IMR-90 (cell line): ENCODE data around the gene ZFP42. TPM values are rescaled to one million over a fixed set of nuclear protein-coding genes. Genes with fewer than 3 reads are reported as not detected.

ENCODE experiments used
- ATAC-seq: fragments of 200-7000 bp; cut with Tn5 transposase; 2 replicates; pipeline ENCODE4 v1.9.1; 2020; ENCODE audit warnings: low read depth, mild to moderate bottlenecking, moderate library complexity
- Bru-seq: library from RNA; stranded (reverse); fragments of 400-500 nt; gene quantifications from one replicate; lab custom pipeline; 2021; lab: Mats Ljungman, UMichigan
- BruChase-seq, 2 experiments: library from RNA; stranded (reverse); fragments of 400-500 nt; gene quantifications; one replicate each; lab custom pipeline; 2021; lab: Mats Ljungman, UMichigan
- BruUV-seq: library from RNA; stranded (reverse); fragments of 400-500 nt; replicated peaks from 2 replicates; lab custom pipeline; 2021; lab: Mats Ljungman, UMichigan
- CTCF ChIA-PET: fragments of 300-600 bp; formaldehyde crosslinking; extraction: SDS; loops from one replicate; lab custom pipeline; 2021; ENCODE audit warnings: antibody characterized with exemption; lab: Yijun Ruan, JAX
- POLR2A ChIA-PET: fragments of 300-600 bp; sonication (Branson Sonifier 250); formaldehyde crosslinking; loops from one replicate; lab custom pipeline; 2022; ENCODE audit warnings: antibody characterized with exemption; ENCODE audit not compliant: unreplicated experiment; lab: Charles Lee
- DNase-seq: peaks from one replicate; pipeline ENCODE4 v3.0.0; 2013
- H2AFZ ChIP-seq: replicated peaks from 2 replicates; pipeline ENCODE3; 2013; ENCODE audit warnings: low read length, mild to moderate bottlenecking; ENCODE audit not compliant: poor library complexity
- H2AK5ac ChIP-seq: 2 replicates; pipeline ENCODE4 v1.6.1; 2013; ENCODE audit warnings: low read depth, low read length, inconsistent platforms
- H2AK9ac ChIP-seq: replicated peaks from 2 replicates; pipeline ENCODE3; 2013; ENCODE audit warnings: mild to moderate bottlenecking, low read depth, low read length, moderate library complexity; ENCODE audit not compliant: poor library complexity
- H2BK120ac ChIP-seq: 2 replicates; pipeline ENCODE4 v1.6.1; 2013; ENCODE audit warnings: low read depth, low read length, inconsistent platforms
- H2BK15ac ChIP-seq: 3 replicates; pipeline ENCODE4 v1.6.1; 2013; ENCODE audit warnings: low read depth, low read length, inconsistent platforms
- H2BK20ac ChIP-seq: 2 replicates; pipeline ENCODE4 v1.6.1; 2013; ENCODE audit warnings: low read depth, mild to moderate bottlenecking, inconsistent platforms, low read length, moderate library complexity
- H2BK5ac ChIP-seq: 2 replicates; pipeline ENCODE4 v1.6.1; 2013; ENCODE audit warnings: mild to moderate bottlenecking, low read depth, low read length, inconsistent platforms; ENCODE audit not compliant: poor library complexity, severe bottlenecking
- H3K14ac ChIP-seq: replicated peaks from 2 replicates; pipeline ENCODE4 v1.6.1; 2013; ENCODE audit warnings: low read depth, low read length, inconsistent platforms
- H3K18ac ChIP-seq: 2 replicates; pipeline ENCODE4 v1.6.1; 2013; ENCODE audit warnings: low read depth, low read length, control low read depth
- H3K23ac ChIP-seq: 2 replicates; pipeline ENCODE4 v1.6.1; 2013; ENCODE audit warnings: low read depth, low read length, inconsistent platforms
- H3K27ac ChIP-seq: 2 replicates; pipeline ENCODE4 v1.5.1; 2013; ENCODE audit warnings: mild to moderate bottlenecking, control low read depth, low read length; ENCODE audit not compliant: insufficient read depth
- H3K27me3 ChIP-seq: 2 replicates; pipeline ENCODE4 v1.6.1; 2013; ENCODE audit warnings: low read length; ENCODE audit not compliant: control insufficient read depth, insufficient read depth
- H3K36me3 ChIP-seq: 2 replicates; pipeline ENCODE4 v1.6.1; 2013; ENCODE audit warnings: low read length, mixed read lengths; ENCODE audit not compliant: control insufficient read depth, insufficient read depth
- H3K4ac ChIP-seq: 2 replicates; pipeline ENCODE4 v1.6.1; 2013; ENCODE audit warnings: low read depth, low read length, inconsistent platforms
- H3K4me1 ChIP-seq: 2 replicates; pipeline ENCODE4 v1.6.1; 2013; ENCODE audit warnings: low read length, mixed read lengths; ENCODE audit not compliant: control insufficient read depth, insufficient read depth
- H3K4me2 ChIP-seq: 2 replicates; pipeline ENCODE4 v1.6.1; 2013; ENCODE audit warnings: low read depth, mild to moderate bottlenecking, control low read depth, low read length, moderate library complexity
- H3K4me3 ChIP-seq: 2 replicates; pipeline ENCODE4 v1.5.1; 2013; ENCODE audit warnings: low read depth, mild to moderate bottlenecking, control low read depth, low read length, moderate library complexity; ENCODE audit not compliant: insufficient read depth
- H3K56ac ChIP-seq: 2 replicates; pipeline ENCODE4 v1.6.1; 2013; ENCODE audit warnings: low read length, inconsistent platforms; ENCODE audit not compliant: insufficient read depth; ENCODE audit errors: extremely low read depth
- H3K79me1 ChIP-seq, 2 experiments: 2 replicates each; pipeline ENCODE4 v1.6.1; 2013; ENCODE audit warnings: low read length in 2 of 2, inconsistent platforms in 1 of 2, low read depth in 1 of 2
- H3K9ac ChIP-seq: 2 replicates; pipeline ENCODE4 v1.6.1; 2013; ENCODE audit warnings: low read depth, low read length, control low read depth
- H3K9me1 ChIP-seq: 2 replicates; pipeline ENCODE4 v1.6.1; 2013; ENCODE audit warnings: low read length, inconsistent platforms; ENCODE audit not compliant: insufficient read depth
- H3K9me3 ChIP-seq: 2 replicates; pipeline ENCODE4 v1.6.1; 2013; ENCODE audit warnings: low read length; ENCODE audit not compliant: control insufficient read depth, insufficient read depth
- H4K20me1 ChIP-seq: 2 replicates; pipeline ENCODE4 v1.6.1; 2013; ENCODE audit warnings: low read length, inconsistent platforms; ENCODE audit not compliant: insufficient read depth
- H4K5ac ChIP-seq: 2 replicates; pipeline ENCODE4 v1.6.1; 2013; ENCODE audit warnings: mild to moderate bottlenecking, low read depth, low read length, control low read depth
- H4K8ac ChIP-seq, 2 experiments: 2 replicates each; pipeline ENCODE4 v1.6.1; 2013; ENCODE audit warnings: low read depth in 2 of 2, low read length in 2 of 2, control low read depth in 1 of 2, inconsistent platforms in 1 of 2
- H4K91ac ChIP-seq: 2 replicates; pipeline ENCODE4 v1.6.1; 2013; ENCODE audit warnings: low read depth, low read length, inconsistent platforms; ENCODE audit not compliant: insufficient read depth
- BHLHE40 ChIP-seq: fragments of 150-350 bp; IDR thresholded peaks from 2 replicates; pipeline ENCODE4 v1.6.1; 2016; ENCODE audit warnings: mild to moderate bottlenecking, low read depth, low read length
- CEBPB ChIP-seq: IDR thresholded peaks from 2 replicates; pipeline ENCODE4 v1.6.1; 2012; ENCODE audit warnings: low read depth, low read length, improper control_type of control experiment
- CHD1 ChIP-seq: IDR thresholded peaks from 2 replicates; pipeline ENCODE4 v1.6.1; 2012; ENCODE audit warnings: low read depth, low read length, improper control_type of control experiment
- FOS ChIP-seq: fragments of 150-350 bp; IDR thresholded peaks from 2 replicates; pipeline ENCODE4 v1.6.1; 2016; ENCODE audit warnings: low read depth, low read length
- MAFK ChIP-seq: IDR thresholded peaks from 2 replicates; pipeline ENCODE4 v1.6.1; 2012; ENCODE audit warnings: low read depth, low read length, improper control_type of control experiment
- MAZ ChIP-seq: IDR thresholded peaks from 2 replicates; pipeline ENCODE4 v1.6.1; 2012; ENCODE audit warnings: low read depth, mild to moderate bottlenecking, low read length, improper control_type of control experiment, moderate library complexity, borderline replicate concordance
- NFE2L2 ChIP-seq: fragments of 150-350 bp; IDR thresholded peaks from 2 replicates; pipeline ENCODE4 v1.6.1; 2016; ENCODE audit warnings: low read depth, mild to moderate bottlenecking, low read length
- POLR2A ChIP-seq: IDR thresholded peaks from 2 replicates; pipeline ENCODE4 v1.6.1; 2012; ENCODE audit warnings: mild to moderate bottlenecking, low read depth, low read length
- RAD21 ChIP-seq: IDR thresholded peaks from 2 replicates; pipeline ENCODE4 v1.6.1; 2012; ENCODE audit warnings: low read length, improper control_type of control experiment
- RFX5 ChIP-seq: IDR thresholded peaks from 2 replicates; pipeline ENCODE4 v1.8.0; 2012; ENCODE audit warnings: low read depth, mild to moderate bottlenecking, low read length, moderate library complexity
- WGBS, 2 experiments: methylation state at CpG; one replicate each; pipeline versions ENCODE4 v1.1.5 to v1.1.7; 2013; ENCODE audit warnings: missing lambda C conversion rate in 2 of 2; ENCODE audit not compliant: insufficient read length in 1 of 2; ENCODE audit errors: extremely low coverage in 2 of 2; 5-methylcytosine and 5-hydroxymethylcytosine counted together
- dilution Hi-C: fragments of 300-500 bp; cut with HindIII; formaldehyde crosslinking; loops from one replicate; pipeline ENCODE4 v1.14.3; 2018; ENCODE audit warnings: low sequenced_read_pairs; ENCODE audit not compliant: unreplicated experiment
- in situ Hi-C: fragments of 300-500 bp; cut with MboI; formaldehyde crosslinking; loops from 3 replicates; pipeline ENCODE4 v1.14.3; 2019; ENCODE audit warnings: low sequenced_read_pairs, inconsistent platforms, mixed read lengths
- intact Hi-C: fragments of 100-400 bp; cut with micrococcal nuclease; formaldehyde crosslinking; loops from 2 replicates; pipeline ENCODE4 v1.10.0; 2022
- long read RNA-seq: library from polyadenylated mRNA; unstranded; transcript quantifications from one replicate; pipeline ENCODE4 v2.0.0, GENCODE V29; 2021; ENCODE audit not compliant: unreplicated experiment
- polyA plus RNA-seq, 3 experiments: library from polyadenylated mRNA; depleted of rRNA; stranded (reverse); fragments of >200 nt; gene quantifications; 2 replicates each; pipeline ENCODE4 v1.2.3, GENCODE V29; 2012; ENCODE audit warnings: low replicate concordance in 1 of 3
- total RNA-seq: library from RNA; depleted of rRNA; stranded (reverse); fragments of >200 nt; gene quantifications from 2 replicates; pipeline ENCODE4 v1.2.3, GENCODE V29; 2012; rRNA removed
- TF ChIP-seq, protein P1 (sequence below): fragments of 150-350 bp; IDR thresholded peaks from 2 replicates; pipeline ENCODE4 v1.6.1; 2016; ENCODE audit warnings: low read depth, mild to moderate bottlenecking, low read length, moderate library complexity, borderline replicate concordance
- TF ChIP-seq, protein P2 (sequence below): conservative IDR thresholded peaks from 2 replicates; pipeline ENCODE4 v1.5.1; 2012; ENCODE audit warnings: mild to moderate bottlenecking, low read depth, low read length, improper control_type of control experiment
- TF ChIP-seq, protein P3 (sequence below): fragments of 150-350 bp; IDR thresholded peaks from 2 replicates; pipeline ENCODE4 v1.6.1; 2017; ENCODE audit warnings: mild to moderate bottlenecking, antibody characterized with exemption, low read length, low read depth

The ZFP42 gene
- total RNA-seq: not detected in 2 replicates
- not detected in 2 replicates for polyA plus RNA-seq (2012; rRNA removed)
- polyA plus RNA-seq (2012; cell fraction: cytosol; rRNA removed): not detected in 2 replicates
- not detected in 2 replicates for polyA plus RNA-seq (2012; cell fraction: nucleus; rRNA removed; ENCODE audit: low replicate concordance)
- percentile 12 among the genes with signal in this experiment for Bru-seq, nascent RNA
- BruChase-seq, experiment 1, labeled RNA remaining after a 6-hour chase: percentile 18 among the genes with signal in this experiment
- percentile 21 among the genes with signal in this experiment for BruChase-seq, experiment 2, labeled RNA remaining after a 2-hour chase
- long read RNA-seq: 0 reads

DNA sequence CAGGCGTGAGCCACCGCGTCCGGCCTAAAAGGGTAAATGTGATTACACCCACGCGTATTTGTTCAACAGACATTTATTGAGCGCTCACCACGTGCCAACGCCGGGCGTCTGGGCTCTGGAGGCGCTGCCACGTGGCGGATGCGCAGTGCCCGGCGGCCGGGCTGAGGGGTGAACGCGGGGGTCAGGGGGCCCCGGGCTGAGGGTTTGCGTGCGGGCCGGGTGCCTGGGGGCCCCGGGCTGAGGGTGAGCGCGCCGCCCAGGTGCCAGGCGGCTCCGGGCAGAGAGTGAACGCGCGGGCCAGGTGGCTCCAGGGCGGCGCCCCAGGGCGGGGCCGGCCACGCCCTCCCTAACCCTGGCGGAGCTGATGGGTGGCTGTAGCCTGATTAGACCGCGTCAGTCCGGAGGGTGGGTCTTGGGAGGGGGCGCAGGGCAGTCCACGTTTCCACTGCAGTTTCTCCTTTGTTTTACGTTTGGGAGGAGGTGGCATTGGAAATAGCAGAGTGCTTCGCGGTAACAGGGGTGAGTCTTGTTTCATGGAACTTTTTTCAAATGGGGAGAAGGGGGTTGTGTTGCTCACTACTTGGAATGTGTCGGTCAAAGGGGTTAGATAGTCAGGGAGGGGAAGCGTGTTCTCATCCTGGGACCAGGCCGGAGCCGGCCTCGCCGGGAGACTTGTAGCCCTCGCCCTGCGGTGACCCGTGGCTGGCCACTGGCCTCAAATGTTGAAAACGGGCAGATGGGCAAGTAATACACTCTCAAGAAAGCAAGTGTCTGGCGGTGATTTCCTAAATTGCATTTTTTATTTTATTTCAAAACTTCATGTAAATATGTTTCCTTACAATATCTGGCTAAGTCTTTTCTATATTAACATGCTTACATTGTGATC is at the start of gene ZFP42:
ZFP42 (plus strand) TSS at position 450 of the 886 bp plus-strand sequence. CDS start 7,037 bp downstream, outside the sequence.
- Histone ChIP-seq H3K36me3 (no peaks in the 10 kb centered on the region), H2AK9ac (no peak within 1 kb of the TSS), H4K5ac (no peak within 1 kb of the TSS), H2AFZ (no peak within 1 kb of the TSS), H3K4me3 (no peak within 1 kb of the TSS), H3K9me1 (no peaks in the 10 kb centered on the region), H3K56ac (no peak within 1 kb of the TSS), H3K14ac (no peak within 1 kb of the TSS), H2BK120ac (no peak within 1 kb of the TSS), H2AK5ac (no peak within 1 kb of the TSS), H3K4me1 (no peaks in the 10 kb centered on the region), H3K4ac (no peak within 1 kb of the TSS), H2BK5ac (no peak within 1 kb of the TSS), H3K23ac (no peak within 1 kb of the TSS), H2BK20ac (no peak within 1 kb of the TSS), H4K20me1 (no peaks in the 10 kb centered on the region), H3K9me3 (no peaks in the 10 kb centered on the region; the same call in 1 of the 2 replicates), H4K91ac (no peak within 1 kb of the TSS), H4K8ac (no peak within 1 kb of the TSS), H3K4me2 (no peak within 1 kb of the TSS), H3K18ac (no peak within 1 kb of the TSS), H2BK15ac (no peak within 1 kb of the TSS), H3K79me1 (no peaks in the 10 kb centered on the region), H3K27ac (no peak within 1 kb of the TSS), H3K9ac (no peak within 1 kb of the TSS), H3K27me3 (no peaks in the 10 kb centered on the region)
- POLR2A ChIA-PET: no interaction called here
- DNase-seq (no peak), ATAC-seq (no peak)
- intact Hi-C loops: no loop called here
- dilution Hi-C loops: no loop called here
- no TSS peak for BruUV-seq
- WGBS, 2 experiments: 48% methylated on average over 38 of the region's 58 CpGs; no CpG with 5 or more reads in 1 of the 2 experiments
- in situ Hi-C loops: no loop called here
- CTCF ChIA-PET: no interaction called here
- TF ChIP-seq FOS: no peak
- no peak for TF ChIP-seq NFE2L2
- no peak for TF ChIP-seq POLR2A
- no peak for TF ChIP-seq CHD1
- no peak for TF ChIP-seq CEBPB
- TF ChIP-seq MAFK: no peak
- TF ChIP-seq, protein P1, sequence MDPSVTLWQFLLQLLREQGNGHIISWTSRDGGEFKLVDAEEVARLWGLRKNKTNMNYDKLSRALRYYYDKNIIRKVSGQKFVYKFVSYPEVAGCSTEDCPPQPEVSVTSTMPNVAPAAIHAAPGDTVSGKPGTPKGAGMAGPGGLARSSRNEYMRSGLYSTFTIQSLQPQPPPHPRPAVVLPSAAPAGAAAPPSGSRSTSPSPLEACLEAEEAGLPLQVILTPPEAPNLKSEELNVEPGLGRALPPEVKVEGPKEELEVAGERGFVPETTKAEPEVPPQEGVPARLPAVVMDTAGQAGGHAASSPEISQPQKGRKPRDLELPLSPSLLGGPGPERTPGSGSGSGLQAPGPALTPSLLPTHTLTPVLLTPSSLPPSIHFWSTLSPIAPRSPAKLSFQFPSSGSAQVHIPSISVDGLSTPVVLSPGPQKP: no peak
- TF ChIP-seq, protein P2, sequence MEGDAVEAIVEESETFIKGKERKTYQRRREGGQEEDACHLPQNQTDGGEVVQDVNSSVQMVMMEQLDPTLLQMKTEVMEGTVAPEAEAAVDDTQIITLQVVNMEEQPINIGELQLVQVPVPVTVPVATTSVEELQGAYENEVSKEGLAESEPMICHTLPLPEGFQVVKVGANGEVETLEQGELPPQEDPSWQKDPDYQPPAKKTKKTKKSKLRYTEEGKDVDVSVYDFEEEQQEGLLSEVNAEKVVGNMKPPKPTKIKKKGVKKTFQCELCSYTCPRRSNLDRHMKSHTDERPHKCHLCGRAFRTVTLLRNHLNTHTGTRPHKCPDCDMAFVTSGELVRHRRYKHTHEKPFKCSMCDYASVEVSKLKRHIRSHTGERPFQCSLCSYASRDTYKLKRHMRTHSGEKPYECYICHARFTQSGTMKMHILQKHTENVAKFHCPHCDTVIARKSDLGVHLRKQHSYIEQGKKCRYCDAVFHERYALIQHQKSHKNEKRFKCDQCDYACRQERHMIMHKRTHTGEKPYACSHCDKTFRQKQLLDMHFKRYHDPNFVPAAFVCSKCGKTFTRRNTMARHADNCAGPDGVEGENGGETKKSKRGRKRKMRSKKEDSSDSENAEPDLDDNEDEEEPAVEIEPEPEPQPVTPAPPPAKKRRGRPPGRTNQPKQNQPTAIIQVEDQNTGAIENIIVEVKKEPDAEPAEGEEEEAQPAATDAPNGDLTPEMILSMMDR: no peak
- TF ChIP-seq RFX5: no peak
- TF ChIP-seq BHLHE40: no peak
- TF ChIP-seq, protein P3, sequence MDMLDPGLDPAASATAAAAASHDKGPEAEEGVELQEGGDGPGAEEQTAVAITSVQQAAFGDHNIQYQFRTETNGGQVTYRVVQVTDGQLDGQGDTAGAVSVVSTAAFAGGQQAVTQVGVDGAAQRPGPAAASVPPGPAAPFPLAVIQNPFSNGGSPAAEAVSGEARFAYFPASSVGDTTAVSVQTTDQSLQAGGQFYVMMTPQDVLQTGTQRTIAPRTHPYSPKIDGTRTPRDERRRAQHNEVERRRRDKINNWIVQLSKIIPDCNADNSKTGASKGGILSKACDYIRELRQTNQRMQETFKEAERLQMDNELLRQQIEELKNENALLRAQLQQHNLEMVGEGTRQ: no peak
- TF ChIP-seq RAD21: no peak
- no peak for TF ChIP-seq MAZ
